NCI-H69 (cell line): Measurements from ENCODE around the gene GALNT18.
A peak's percentile ranks its signal among the peaks of the same experiment; 100 is the strongest.

Source experiments
- DNase-seq: peaks from one replicate; lab custom pipeline; 2025; lab: John Stamatoyannopoulos, UW

Gene GALNT18

GRCh38 chr11:11499300-11499699 lies 122.5 kb downstream of the GALNT18 start:
- DNase-seq: no peak

GRCh38 chr11:11498195-11498594 lies 123.6 kb downstream of the GALNT18 start:
- no peak for DNase-seq

GRCh38 chr11:11496879-11497278 lies 124.9 kb downstream of the GALNT18 start:
- DNase-seq: no peak

- no peak for DNase-seq
Observed at GRCh38 chr11:11494348-11494747, 127.5 kb downstream of the GALNT18 start.

DNA sequence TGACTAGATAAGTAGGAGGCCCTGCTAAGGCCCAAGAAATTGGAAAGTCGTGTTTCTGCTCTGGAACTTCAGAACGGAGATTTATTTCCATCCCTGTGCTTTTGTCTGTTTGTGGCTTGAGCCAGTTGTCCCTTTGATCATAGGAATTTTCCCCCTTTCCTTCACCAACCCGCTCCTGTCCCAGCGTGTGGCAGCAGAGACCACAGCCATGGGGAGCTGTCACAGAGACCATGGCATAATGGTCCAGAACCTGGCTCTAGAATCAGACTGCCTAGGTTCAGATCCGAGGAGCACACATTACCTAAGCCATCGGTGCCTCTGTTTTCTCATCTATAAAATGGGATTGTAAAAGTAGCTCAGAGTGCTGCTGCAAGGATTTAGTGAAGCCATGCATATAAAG lies 128.1 kb downstream of the GALNT18 start:
- DNase-seq: no peak

DNA sequence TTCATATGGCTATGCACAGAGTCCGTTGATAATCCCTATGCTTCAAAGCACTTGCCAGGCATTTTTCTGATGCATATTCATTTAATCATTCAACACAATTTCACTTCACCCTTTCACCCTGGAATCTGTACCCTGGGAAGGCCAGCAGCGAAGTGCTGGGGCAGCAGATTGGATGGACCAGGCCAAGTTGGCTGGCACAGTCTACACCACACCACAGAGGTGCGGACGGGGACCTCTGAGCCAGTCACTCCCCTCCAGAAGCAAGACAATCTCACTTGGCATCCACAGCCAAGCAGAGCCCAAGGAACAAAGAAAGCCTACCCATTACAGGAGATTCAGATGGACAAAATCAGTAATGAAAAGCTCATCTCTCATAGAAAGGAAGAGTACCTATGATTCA lies 130.2 kb downstream of the GALNT18 start:
- DNase-seq: no peak

DNA sequence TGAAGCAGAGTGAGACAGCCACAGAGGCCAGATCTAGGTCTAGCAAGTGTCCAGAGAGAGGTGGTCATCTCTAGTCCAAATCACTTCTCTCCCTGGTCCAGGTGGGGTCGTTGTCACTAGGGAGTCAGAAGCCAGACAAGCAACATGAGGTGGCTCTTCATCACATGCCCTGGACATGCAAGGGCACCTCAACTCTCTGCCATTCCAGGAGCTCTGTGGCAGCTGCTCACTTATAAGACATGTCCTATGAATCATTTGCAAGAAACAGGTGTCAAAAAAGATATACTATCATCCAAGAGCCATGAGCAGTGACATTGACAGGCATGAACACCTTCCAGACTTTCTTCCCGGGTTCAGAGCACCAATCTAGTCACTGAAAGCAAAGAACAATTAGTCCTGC lies 130.8 kb downstream of the GALNT18 start:
- DNase-seq: no peak

DNA sequence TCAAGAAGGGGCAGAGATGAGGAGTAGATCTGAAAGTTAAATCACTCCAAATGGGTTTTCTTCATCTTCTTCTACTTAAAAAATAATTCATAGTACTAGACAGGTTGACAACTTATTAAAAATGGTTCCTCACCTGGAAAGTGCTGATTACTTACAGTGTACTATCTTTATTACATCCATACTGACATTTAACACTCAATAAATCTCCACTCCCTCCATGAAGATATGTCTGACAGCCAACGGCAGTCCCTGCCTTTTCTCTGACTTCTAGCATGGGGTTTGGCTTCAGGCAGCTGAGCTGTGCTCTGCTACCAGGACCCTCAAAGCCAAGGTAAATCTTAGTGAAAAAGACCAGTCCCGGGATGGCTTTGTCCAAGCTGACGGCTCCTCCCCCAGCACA lies 135.4 kb downstream of the GALNT18 start:
- DNase-seq: no peak

DNA sequence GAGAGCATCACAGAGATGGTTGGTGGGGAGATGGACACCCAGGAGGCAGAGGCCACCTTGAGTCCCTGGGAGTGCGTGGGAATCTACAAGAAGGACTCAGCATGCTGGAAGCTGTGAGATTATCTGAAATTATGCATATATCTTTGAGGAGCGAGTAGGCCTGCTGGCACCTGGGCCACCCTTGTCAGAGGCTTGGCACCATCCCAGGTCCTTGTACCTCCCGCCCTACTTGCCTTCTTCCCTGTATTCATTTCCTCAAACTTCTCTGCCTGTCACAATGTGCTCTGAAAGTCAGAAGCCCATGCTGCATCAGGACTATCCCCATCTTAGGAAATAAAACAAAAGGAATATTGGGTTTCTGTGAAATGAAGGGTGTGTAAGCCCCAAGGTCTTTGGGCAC lies 135.8 kb downstream of the GALNT18 start:
- no peak for DNase-seq

DNA sequence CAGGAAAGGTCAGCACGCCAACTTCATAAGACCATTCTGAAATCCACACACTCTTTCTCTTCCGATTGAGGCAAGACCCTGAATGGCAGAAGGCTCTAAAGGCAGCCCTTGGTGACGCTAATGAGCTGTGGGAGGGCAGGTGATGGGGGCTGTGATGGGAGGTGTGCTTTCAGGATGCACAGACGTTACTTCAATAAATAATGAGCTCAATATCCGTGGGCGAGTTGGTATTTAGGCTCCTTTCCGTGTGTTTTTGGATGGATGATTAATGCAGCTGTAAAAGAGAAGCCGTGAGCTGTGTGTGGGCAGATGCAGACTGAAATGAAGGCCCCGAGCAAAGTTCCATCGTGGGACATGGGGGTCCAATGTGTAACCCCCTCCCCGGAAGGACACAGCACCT lies 138.2 kb downstream of the GALNT18 start:
- DNase-seq: peak; percentile 22

DNA sequence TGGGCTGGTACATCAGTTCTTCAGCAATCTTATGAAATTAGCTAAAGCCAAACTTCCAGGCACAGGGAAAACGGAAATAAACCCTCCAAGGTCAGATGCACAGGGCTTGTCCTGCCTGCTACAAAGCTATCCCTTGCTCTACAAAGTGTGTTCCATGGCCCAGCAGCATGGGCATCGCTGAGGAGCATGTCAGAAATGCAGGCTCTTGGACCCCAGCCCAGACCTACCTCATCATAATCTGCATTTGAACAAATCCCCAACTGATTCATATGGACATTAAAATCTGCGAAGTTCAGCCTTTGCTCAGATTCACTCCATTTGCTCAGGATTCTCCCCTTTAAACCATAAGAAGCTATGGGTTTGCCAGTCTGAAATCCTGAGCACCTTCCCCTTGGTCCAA lies 139.1 kb downstream of the GALNT18 start:
- DNase-seq: no peak

- DNase-seq: peak; percentile 16
Observed at GRCh38 chr11:11481371-11481770, 140.4 kb downstream of the GALNT18 start.

DNA sequence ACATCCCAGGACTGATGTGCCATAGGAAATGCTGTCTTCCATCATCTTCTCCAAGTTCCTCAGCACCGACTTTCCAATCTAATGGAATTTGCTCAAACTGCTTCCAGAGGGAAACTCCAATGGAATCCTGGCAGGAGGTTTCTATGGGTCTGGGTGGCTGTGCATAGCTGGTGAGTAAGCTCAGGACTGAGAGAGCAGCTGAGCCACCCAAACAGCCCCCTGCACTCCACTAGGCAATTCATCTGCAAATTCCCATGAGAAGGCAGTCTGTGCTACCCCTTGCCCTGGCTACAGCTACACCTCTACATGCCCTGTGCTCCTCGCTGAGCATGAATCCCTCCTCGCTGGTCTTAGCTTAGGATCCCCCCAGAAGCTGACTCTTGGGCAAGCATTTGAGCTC lies 140.8 kb downstream of the GALNT18 start:
- DNase-seq: no peak

GRCh38 chr11:11478687-11479086 lies 143.1 kb downstream of the GALNT18 start:
- peak; percentile 79 for DNase-seq

DNA sequence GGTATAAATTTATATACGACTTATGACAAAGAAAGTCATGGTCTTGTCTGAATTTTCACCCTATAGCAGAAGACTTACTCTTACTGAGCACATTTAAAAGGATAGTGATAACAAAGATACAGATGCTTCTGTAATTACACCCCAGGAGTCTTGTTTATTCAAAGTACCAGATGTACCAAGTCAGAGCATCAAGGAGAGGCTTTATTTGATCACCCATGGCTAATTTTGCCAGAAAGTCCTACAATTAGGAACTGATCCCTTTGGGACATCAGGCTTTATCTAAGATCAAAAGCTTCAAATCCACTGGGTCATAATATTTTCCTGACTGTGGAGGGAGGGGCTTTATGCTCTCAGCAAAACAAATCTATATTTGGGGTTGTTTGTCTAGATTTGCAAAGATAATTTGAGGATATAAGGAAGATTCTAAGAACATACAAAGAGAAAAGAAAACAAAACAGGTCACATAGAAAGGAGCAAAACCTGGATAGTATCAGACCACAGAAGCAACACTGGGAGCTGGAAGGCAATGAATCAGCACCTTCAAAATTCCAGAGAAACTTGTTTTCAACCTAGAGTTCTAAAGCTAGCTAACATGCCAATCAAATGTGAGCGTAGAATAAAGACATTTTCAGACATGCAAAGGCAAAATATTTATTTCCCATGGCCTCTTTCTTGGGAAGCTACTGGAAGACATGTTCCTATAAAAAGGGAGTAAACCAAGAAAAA lies 143.9 kb downstream of the GALNT18 start:
- DNase-seq: peak; percentile 95

DNA sequence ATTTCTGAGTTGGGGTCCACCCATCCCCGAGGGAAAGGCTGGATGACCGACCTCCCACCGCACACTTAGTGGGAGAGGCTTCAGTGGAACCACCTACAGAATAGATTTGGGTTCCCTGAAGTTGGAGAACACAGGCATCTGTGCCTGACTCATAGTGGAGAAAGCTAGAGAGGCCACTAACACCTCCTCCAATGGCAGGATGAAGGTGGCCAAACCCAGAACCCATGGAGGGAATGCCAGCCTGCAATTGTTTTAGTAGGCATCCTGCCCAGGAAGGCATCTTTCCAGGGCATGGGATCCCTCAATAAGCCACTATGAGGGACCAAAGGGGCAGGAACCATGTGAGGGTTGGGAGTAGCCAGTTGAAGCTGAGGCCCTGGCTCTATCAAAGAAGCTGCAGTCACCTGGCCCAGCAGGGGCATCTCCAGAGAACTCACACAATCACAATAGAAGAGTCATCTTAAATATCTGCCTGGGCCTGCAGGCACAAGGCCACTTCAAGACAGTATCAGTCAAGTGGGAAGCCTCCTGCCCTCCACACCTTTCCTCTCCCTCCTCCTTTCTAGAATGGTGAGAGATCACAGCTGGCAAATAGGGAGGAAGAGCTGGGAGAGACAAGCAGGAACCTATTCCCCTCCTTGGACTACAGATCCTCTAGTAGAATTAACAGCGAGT lies 144.7 kb downstream of the GALNT18 start:
- peak; percentile 88 for DNase-seq

GRCh38 chr11:11476499-11476898 lies 145.3 kb downstream of the GALNT18 start:
- peak; percentile 43 for DNase-seq

GRCh38 chr11:11472106-11472505 lies 149.7 kb downstream of the GALNT18 start:
- DNase-seq: peak; percentile 20

GRCh38 chr11:11471201-11471600 lies 150.6 kb downstream of the GALNT18 start:
- DNase-seq: peak; percentile 14

DNA sequence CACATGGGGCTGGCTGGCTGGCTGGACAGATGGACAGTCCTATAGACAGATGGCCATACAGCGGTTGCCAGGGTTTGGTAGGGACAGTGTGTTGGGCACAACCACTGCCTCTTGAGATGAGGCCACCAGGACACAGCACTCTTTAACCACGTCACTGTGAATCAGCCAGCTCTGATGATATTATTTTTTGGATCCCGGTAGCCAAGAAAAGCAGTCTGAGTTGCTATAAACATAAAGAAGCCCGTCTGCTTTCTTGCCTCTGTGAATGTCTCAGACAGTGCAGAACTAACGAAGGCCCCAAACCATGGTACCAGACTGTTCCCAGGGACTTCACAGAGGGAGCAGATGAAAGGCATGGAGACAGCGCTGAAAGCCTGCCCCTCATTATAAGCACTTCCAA lies 152.9 kb downstream of the GALNT18 start:
- DNase-seq: no peak

- peak; percentile 90 for DNase-seq
Observed at GRCh38 chr11:11467312-11467711, 154.5 kb downstream of the GALNT18 start.

GRCh38 chr11:11464555-11464954 lies 157.2 kb downstream of the GALNT18 start:
- DNase-seq: no peak

DNA sequence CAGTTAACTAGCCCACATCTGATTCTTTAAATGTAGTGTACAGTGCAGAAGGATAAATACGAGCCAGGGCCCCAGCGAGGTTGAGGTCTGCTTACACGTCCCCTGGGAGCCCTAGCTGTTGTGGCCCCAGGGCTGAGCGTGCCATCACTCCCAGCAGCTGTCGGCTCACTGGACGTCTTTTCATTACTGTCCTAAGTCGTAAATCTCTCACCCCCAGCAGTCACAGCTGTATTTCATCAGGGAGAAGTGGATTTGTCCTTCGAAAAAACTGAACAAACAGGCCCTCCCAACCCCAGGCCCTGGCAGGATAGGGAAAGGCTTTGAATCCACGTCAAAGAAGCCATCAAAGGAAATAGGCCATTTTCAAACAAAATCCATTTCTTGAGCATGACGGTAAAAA lies 158.4 kb downstream of the GALNT18 start:
- peak; percentile 97 for DNase-seq

DNA sequence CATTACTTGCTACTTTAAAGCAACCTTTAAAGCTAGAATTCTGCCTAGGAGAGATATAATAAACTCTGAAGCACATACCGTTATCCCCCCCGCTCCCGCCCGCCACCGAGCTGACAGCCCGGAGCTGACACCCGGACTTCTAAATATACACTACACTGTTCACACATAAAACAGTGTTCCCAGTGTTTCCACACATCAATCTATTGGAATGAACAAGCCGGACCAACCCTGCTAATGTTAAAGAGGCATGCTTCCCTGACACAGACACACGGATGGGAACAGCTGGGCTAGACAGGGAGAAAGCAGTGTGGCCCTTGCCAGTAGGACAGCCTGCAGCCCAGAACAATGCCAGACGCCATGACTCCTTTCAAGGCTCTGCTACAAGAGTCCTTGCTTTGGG lies 160.3 kb downstream of the GALNT18 start:
- no peak for DNase-seq
